HG03103 (cell line): ENCODE data around the gene GRIK3.

Experiments
- ATAC-seq: cut with Tn5 transposase; IDR thresholded peaks from one replicate; pipeline ENCODE4 v1.9.1; 2021; ENCODE audit warnings: low read depth; ENCODE audit not compliant: unreplicated experiment

The GRIK3 gene

DNA sequence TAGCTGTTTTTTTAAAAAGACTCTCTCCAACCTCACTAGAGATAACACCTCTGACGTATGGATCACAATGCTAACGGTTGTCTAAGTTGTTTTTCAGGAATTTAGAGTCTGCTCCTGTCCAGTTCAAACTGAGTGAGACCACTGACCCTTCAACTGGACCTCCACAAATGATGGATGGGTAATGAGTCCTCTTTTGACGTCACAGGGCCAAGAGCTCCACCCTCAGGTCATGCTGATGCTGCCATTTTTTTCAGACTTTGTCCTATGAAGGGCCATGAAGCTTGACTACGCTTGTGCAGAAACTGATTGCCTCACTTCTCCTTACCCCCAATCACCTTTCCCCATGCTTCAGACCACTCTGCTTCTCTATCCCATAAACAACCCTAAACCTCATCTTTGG lies 16.6 kb downstream of the GRIK3 start:
- ATAC-seq: no peak

GRCh38 chr1:37016121-37016520 lies 18.2 kb downstream of the GRIK3 start:
- ATAC-seq: no peak

DNA sequence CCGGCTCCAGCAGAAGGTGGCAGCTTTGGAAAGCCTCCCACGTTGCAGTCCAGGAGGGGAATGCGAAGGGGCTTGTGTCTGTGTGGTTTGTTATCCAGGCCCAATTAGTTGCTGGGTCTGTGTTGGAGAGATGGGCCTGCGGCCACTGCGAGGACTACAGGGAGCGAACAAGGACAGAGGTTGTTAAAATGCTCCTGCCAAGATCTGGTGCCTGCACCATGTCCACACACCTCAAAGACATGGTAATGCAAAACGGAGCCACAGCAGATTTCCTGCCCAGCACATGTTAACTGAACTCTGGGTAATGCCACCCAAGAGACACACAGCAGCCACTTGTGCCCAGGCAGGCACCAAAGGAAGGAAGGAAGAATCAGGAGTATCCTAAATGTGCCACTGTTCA lies 18.6 kb downstream of the GRIK3 start:
- no peak for ATAC-seq

- ATAC-seq: no peak
Measured at GRCh38 chr1:37012226-37012625, 22.1 kb downstream of the GRIK3 start.

DNA sequence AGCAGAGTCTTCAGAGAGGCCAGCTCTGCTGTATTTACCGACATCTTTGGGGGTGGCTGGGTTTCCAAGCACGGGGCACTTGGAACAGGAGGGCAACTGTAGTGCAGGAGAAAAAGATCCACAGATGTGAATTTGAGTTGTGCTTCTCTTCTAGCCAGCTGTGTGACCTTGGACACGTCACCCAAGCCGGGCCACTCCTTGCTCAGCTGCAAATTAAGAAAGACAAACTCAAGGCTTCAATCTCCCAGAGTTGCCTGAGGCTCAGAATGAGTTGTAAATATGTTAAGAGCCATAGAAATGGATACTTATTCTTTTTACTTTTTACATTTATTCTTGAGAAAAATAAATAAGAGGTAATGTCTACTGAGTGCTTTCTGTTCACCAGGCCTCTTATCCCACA lies 24.3 kb downstream of the GRIK3 start:
- ATAC-seq: no peak

GRCh38 chr1:37009521-37009920 lies 24.8 kb downstream of the GRIK3 start:
- no peak for ATAC-seq

DNA sequence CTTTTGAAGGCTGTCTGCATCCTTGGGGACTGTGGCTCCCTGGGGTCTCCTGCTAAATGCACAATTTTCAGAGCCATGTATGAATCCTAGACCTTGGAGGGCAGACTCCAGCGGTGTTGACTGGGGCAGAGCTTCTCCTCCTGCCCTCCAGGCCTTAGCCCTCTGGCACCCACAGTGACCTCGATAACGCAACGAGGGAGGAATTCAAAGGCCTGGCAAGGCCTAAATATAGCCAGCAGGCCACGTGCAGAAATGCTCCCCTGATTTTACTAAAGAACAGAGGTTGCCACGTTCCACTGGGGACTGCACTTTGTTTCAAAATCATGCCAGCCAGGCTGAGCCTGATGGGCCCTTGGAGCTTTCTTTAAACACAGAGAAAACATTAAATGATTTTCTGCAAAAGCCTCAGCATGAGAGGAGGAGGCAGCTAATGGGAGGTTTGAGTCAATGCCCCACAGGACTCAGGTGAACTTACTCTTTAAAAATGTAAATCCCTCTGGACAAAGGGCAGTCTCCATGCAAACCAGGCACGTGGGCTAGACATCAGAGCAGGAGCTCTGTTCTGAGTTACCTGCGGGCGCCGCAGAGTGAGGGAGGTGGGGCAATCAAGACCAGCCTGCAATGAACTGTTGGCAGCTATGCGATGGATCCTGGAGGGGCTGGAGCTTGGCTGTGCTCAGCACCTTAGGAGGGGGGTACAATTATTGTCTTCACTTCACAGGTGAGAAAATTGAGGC lies 28.0 kb downstream of the GRIK3 start:
- ATAC-seq: no peak

DNA sequence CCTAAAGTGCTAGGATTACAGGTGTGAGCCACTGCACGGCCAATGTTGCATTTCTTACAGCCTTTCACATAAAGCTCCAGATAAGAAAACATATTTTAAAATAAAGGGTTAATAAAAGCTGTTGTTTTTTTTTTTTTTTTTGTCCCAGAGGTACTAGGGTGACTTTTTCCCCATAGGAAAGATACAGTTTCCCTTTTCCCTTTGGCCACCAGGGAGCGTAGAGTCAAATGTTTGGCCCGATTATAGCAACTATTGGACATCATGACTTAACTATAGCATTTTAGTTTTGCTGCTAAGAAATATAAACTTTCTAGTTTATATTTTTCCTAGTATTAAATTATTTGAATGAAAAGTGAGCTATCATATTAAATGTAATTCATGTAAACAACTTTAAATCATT lies 31.4 kb downstream of the GRIK3 start:
- ATAC-seq: no peak

- ATAC-seq: no peak
Measured at GRCh38 chr1:37001703-37002102, 32.6 kb downstream of the GRIK3 start.

GRCh38 chr1:36996106-36996505 lies 38.2 kb downstream of the GRIK3 start:
- no peak for ATAC-seq

- ATAC-seq: no peak
Measured at GRCh38 chr1:36994868-36995267, 39.4 kb downstream of the GRIK3 start.

GRCh38 chr1:36994294-36994693 lies 40.0 kb downstream of the GRIK3 start:
- no peak for ATAC-seq

DNA sequence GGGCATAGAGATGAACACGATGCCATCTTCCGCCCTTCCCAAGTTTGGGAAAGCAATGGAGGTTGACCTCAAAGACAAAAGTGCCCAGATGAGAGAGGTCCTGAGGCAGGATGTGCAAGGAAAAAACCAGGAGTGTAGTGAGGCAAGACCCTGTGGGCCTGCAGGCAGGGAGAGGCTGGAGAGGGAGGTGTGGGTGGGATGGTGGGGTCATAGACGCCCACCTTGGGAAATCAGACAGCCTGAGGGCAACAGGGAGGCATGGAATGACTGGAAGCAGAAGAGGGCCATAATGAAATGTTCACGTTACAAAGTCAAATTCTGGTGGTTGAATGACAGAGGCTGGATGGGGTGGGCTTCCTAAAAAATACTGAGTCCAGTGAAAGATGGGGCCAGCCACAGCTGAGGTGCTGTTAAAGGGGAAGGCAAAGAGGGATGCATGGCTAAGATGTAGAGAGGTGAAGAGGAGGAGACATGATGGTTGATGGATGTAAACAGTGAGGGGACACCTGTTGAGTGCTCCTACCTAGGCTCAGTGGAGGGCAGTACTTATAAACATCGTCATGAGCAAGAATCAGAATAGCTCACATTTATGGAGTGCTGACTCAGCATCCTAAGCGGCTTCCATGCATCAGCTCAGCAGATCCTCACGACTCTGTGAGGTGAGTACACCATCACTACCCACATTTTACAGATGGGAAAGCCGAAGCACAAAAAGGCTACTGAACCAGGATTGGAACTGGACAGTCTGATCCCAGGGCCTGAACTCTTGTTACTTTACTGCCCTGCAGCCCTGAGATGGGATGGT lies 42.0 kb downstream of the GRIK3 start:
- no peak for ATAC-seq

GRCh38 chr1:36991551-36991950 lies 42.8 kb downstream of the GRIK3 start:
- ATAC-seq: no peak

GRCh38 chr1:36990928-36991327 lies 43.4 kb downstream of the GRIK3 start:
- no peak for ATAC-seq

- no peak for ATAC-seq
Measured at GRCh38 chr1:36989241-36989640, 45.1 kb downstream of the GRIK3 start.

DNA sequence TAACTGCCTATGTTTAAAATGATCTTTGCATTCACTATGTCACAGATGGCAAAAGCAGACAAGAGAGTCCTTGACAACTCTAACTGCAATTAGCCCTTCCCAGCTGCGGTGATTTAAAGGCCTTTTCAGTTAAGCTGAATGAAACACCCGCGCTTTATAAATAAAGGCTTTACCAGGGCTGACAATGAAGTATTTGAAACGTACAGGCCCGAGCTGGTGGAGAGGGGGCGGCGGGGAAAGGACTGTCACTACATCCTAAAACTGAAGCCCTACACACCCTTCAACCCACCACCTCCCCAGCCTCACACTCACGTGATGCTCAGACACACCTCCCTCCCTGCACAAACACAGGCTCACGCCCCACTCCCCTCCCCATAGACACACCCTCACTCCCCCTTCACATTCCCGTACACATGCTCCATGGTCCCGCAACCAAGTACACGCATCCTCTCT lies 45.5 kb downstream of the GRIK3 start:
- no peak for ATAC-seq

DNA sequence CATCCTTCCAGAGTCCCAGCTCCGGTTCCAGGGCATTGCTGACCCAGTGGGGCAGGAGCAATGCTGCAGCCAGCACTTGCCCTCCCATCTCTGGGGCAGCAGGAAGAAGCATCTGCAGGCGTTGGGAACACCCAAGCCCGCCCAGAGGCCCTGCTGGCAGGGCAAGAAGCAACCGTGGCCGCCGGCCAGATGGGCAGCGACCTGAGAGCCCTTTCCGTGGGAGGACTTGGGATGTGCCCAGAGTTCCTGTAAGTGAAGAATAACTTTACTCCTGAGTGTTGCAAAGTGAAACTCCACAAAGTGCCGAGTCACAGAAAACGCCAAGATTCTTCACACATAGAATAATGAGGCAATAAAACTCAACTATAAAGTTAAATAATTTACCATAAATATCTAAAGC lies 46.0 kb downstream of the GRIK3 start:
- ATAC-seq: no peak

GRCh38 chr1:36987276-36987675 lies 47.0 kb downstream of the GRIK3 start:
- no peak for ATAC-seq

- ATAC-seq: no peak
Measured at GRCh38 chr1:36986241-36986985, 47.9 kb downstream of the GRIK3 start.

DNA sequence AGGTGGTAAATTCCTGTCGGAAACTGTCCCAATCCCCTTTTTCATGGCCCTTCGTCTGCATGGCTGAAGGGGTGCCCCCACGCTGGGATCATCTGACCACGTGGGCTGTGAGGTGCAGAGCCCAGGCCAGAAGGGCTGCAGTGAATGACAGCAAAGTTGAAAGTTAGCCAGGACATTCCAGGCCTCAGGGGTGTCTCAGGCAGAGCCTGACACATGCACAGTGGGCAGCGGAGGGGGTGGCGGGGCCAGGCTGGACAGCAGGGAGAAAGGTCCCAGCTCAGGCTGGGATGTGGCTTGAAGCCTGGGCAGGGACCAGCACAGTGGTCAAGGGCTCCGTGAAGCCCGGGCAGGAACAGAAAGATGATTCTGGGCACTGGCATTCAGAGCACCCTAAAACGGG lies 49.6 kb downstream of the GRIK3 start:
- ATAC-seq: no peak
